Mucosa of descending colon (tissue), 3 donors: ENCODE results near the gene ABLIM2. TPM values are rescaled to one million over a fixed set of nuclear protein-coding genes. Genes with fewer than 3 reads are reported as not detected.

ENCODE experiments used
- ATAC-seq: fragments of 200-7000 bp; cut with Tn5 transposase; one replicate; pipeline ENCODE4 v1.9.1; 2020; ENCODE audit warnings: mild to moderate bottlenecking, moderate library complexity
- DNase-seq, 3 donors: peaks; one replicate each; pipeline ENCODE4 v3.0.0-alpha.2; 2020
- H3K36me3 ChIP-seq: fragments of 200-600 bp; one replicate; pipeline ENCODE4 v1.8.0; 2021; ENCODE audit warnings: low read depth, mild to moderate bottlenecking
- H3K4me1 ChIP-seq: fragments of 200-600 bp; one replicate; pipeline ENCODE4 v1.8.0; 2021; ENCODE audit warnings: low read depth, mild to moderate bottlenecking
- H3K4me3 ChIP-seq: fragments of 200-600 bp; one replicate; pipeline ENCODE4 v1.8.0; 2021; ENCODE audit warnings: mild to moderate bottlenecking
- H3K9me3 ChIP-seq: fragments of 200-600 bp; one replicate; pipeline ENCODE4 v1.8.0; 2021; ENCODE audit warnings: mild to moderate bottlenecking
- CTCF ChIP-seq: fragments of 200-600 bp; IDR thresholded peaks from one replicate; pipeline ENCODE4 v1.8.0; 2022; ENCODE audit warnings: antibody characterized with exemption, mild to moderate bottlenecking
- intact Hi-C, 2 donors: fragments of 100-400 bp; cut with DNase I in 1 of 2; cut with micrococcal nuclease in 1 of 2; formaldehyde crosslinking; loops; one replicate each; pipeline versions ENCODE4 v1.11.0 to v1.11.1; 2022; cut with DNase I, micrococcal nuclease
- total RNA-seq, 3 donors: library from RNA; stranded (reverse); fragmentation: NEBNext Ultra II Directional in 2 of 3; extraction: Animal tissue kit (Norgen Biotek cat#: 25700) in 2 of 3; gene quantifications; one replicate each; pipeline versions ENCODE4 v1.2.1 to v1.2.4, GENCODE V29; 2021 to 2023
- donor health status: DM: no; HTN: no; CAD: no; lungs with moderate emphysema.
- donor health status: DM: no; HTN: no; CAD: no.
- donor health status: DM: no; HTN: yes; CAD: no.

Gene ABLIM2
- total RNA-seq, 3 donors from 2014 or later: 15.0 to 15.8 (median 15.5) TPM

- H3K4me1 ChIP-seq: peaks cover 3% of the 10 kb centered on the region
- no peaks in the 10 kb centered on the region for H3K9me3 ChIP-seq
- DNase-seq: peak in 1 of 3 donors; percentile 45
- H3K4me3 ChIP-seq: no peak overlapping the region
- no peaks in the 10 kb centered on the region for H3K36me3 ChIP-seq
- no peak for TF ChIP-seq CTCF
- no peak for ATAC-seq
- intact Hi-C loops: no loop called here
Measured at GRCh38 chr4:8163026-8163425, 4.4 kb upstream of the ABLIM2 start.

- no peak for ATAC-seq
- H3K9me3 ChIP-seq: no peaks in the 10 kb centered on the region
- DNase-seq: peak in 1 of 3 donors; percentile 9
- no peak for TF ChIP-seq CTCF
- intact Hi-C loops: no loop called here
- no peaks in the 10 kb centered on the region for H3K36me3 ChIP-seq
- peaks cover 7% of the 10 kb centered on the region for H3K4me1 ChIP-seq
- H3K4me3 ChIP-seq: no peak overlapping the region
Measured at GRCh38 chr4:8162625-8163024, 4.0 kb upstream of the ABLIM2 start.

- Histone ChIP-seq H3K36me3 (no peaks in the 10 kb centered on the region), H3K4me3 (no peak overlapping the region), H3K9me3 (no peaks in the 10 kb centered on the region), H3K4me1 (peaks cover 9% of the 10 kb centered on the region)
- no peak for TF ChIP-seq CTCF
- ATAC-seq (no peak), DNase-seq (no peak)
- intact Hi-C loops: no loop called here
Measured at GRCh38 chr4:8160572-8160971, 2.0 kb upstream of the ABLIM2 start.

- peaks cover 9% of the 10 kb centered on the region for H3K4me1 ChIP-seq
- H3K4me3 ChIP-seq: no peak overlapping the region
- no peak for TF ChIP-seq CTCF
- no peaks in the 10 kb centered on the region for H3K36me3 ChIP-seq
- ATAC-seq (no peak), DNase-seq (peak in 1 of 3 donors; percentile 50)
- no peaks in the 10 kb centered on the region for H3K9me3 ChIP-seq
- intact Hi-C loops: no loop called here
Measured at GRCh38 chr4:8160233-8160560, 1.6 kb upstream of the ABLIM2 start.

- peak overlapping the region; percentile 36 for H3K4me3 ChIP-seq
- peaks cover 9% of the 10 kb centered on the region for H3K4me1 ChIP-seq
- intact Hi-C loops: no loop called here
- H3K36me3 ChIP-seq: no peaks in the 10 kb centered on the region
- TF ChIP-seq CTCF: no peak
- no peak for ATAC-seq
- peak in 1 of 3 donors; percentile 53 for DNase-seq
- no peaks in the 10 kb centered on the region for H3K9me3 ChIP-seq
Measured at GRCh38 chr4:8159537-8160232, 1.1 kb upstream of the ABLIM2 start.
